HG03196 (cell line): ENCODE measurements around the gene TNKS1BP1.

Experiments
- ATAC-seq: cut with Tn5 transposase; IDR thresholded peaks from one replicate; pipeline ENCODE4 v1.9.1; 2021; ENCODE audit not compliant: unreplicated experiment

TNKS1BP1 gene

DNA sequence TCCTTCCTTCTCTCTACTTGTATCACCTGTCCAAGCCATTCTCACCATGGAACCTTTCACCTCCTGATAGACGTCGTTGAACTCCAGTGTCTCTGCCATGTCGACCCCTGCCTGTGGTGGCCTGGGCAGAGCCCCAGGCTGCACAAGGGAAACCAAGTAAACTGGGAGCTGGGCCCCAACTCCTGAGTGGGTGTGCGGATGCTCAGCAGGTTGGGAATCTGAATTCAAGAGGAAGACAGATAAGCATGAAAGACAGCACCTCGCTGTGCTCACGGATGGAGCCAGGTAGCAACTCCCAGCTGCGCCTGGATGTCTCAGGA is 10.2 kb upstream of the TNKS1BP1 start:
- no peak for ATAC-seq

DNA sequence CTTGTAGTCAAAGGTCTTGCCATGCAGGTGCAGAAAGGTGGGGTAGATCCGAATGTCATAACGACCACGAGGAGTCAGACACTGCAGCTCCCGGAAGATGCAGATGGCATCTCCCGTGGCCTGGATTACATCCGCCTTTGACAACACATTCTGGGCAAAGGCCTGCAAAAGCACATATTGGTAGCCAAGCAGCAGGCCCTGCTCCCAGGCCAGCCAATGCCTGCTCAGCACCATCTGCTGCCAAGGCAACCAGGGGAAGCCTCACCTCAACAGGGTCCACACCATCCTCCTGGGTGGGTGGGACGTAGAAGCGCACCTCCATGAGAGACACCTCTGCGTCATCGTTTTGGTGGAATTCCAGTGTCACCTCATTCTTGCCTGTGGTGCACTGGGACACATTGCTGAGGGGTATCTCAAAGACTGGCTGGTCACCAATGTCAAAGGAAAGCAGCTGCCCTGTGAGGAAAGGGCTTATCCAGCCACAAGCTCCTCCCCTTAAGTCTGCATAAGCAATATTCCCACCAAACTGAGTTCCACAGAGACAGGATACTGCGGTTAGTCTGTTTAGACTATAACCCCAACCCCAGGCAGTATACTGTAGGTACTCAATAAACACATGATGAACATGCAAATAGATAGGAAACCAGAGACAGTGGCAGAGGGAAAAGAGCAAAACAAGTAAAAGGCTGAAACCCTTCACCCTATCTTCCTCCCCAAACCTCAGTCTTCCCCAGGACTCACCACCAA is 8.1 kb upstream of the TNKS1BP1 start:
- no peak for ATAC-seq

DNA sequence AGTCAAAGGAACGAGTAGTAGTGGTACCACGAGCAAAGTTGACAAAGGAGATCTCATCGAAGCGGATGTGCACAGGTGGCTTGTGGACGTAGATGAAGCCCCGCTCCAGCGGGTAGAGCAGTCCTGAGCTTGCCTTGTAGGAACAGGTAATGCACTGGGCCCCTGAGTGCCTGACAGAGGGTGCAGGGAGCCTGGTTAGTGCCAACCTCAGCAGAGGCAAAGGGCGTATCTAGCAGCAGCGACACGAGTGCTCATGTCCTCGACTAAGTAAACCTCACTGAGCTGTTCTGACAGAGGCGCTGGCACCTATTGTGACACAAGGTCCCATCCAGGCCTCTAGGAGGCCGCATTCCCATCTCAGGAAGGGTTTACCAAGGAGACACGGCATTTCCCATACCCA is 7.0 kb upstream of the TNKS1BP1 start:
- no peak for ATAC-seq

DNA sequence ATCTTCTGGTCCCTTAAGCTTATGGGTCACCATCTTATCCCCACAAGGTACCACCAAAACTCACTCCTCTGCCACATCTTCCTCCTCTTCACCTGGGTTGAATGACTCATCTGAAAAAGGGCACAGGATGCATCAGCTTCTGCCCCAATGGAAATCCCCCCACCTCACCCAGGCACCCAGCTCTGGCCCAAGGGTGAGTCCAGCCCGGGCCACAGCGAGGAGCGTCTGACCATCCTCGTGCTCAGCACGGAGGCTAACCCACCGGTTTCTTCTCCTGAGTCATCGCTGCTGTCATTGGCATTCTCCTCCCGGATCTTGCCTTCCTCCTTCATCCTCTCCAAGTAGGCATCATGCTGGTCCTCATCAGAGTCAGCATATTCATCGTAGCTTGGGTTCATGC is 5.3 kb upstream of the TNKS1BP1 start:
- no peak for ATAC-seq

DNA sequence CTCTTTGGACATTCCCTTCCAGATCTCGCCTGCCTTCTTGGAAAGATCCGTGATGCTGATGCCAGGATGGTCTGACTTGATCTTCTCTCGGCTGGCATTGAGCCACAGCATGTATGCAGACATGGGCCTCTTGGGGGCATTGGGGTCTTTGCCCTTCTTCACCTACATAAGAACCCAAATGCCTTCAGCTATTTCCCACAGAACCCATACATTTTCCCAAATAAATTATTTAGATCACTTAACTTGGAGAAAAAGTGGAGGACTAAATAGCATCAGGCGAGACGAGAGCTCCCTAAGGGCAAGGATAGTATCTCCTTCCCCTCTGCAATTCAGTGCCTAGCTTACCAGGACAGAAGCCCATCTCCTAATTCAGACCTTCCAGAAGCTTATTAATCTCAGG is 3.0 kb upstream of the TNKS1BP1 start:
- no peak for ATAC-seq

DNA sequence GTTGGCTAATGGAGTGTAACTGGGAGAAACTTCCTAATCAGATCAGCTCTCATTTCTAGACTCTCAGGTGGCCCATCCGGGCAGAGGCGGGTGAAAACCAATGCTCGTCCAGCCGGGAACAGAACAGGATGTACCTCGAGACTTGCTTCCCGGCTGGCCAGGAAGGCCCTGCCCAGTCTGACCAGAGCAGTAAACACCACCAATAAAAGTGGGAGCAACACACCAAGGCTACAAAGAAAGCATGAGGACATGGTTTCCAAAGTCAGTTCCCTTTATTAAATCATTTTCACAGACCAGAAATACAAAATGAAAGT is 940 bp upstream of the TNKS1BP1 start:
- no peak for ATAC-seq

DNA sequence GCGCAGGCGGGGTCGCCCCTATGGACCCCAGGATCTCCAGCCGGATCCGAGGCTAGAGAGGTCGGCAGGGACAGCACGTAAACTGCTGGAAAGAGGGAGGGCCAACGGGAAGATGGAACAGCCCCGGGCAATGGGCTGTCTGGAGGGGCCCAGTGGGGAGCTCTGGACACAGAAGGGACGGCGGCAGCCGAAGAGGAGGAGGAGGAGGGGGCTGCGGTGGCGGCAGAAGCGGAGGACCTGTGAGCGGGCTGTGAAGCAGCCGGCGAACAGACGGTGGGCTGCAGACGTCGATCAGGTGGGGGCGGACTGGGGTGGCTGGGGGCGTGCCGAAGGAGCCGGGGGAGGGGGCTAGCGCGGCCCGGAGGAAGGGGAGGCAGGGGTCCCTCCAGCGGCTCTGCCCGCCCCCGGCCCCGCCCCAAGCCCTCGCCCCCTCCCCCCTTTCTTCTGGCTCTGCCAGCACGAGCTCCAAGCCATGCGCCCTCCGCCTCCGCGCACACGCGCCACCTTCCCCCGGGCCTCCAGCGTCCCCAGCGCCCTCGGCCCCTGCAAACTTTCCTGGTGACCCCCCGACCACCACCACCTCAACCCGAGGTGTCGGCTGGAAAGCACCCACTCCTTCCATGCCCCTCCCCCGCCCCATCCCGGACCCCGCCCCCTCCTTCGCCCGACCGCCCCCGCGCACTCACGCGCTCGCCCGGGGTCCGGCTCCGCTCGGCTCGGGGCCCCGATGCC is 432 bp downstream of the TNKS1BP1 start:
- no peak for ATAC-seq

DNA sequence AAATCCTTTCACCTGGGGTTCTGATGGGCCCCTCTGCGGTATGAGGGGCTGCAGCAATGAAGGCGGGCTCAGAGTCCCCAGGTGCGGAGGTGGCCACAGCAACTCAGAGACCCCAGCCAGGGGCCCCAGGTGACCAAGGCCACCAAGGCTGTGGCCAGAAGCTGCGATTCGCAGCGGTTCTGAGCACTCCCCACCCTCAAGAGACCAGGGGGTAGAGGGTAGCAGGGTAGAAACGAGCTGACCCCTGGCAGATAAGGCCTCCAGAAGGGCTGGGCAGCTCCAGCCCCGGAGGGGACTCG is 948 bp downstream of the TNKS1BP1 start:
- no peak for ATAC-seq

DNA sequence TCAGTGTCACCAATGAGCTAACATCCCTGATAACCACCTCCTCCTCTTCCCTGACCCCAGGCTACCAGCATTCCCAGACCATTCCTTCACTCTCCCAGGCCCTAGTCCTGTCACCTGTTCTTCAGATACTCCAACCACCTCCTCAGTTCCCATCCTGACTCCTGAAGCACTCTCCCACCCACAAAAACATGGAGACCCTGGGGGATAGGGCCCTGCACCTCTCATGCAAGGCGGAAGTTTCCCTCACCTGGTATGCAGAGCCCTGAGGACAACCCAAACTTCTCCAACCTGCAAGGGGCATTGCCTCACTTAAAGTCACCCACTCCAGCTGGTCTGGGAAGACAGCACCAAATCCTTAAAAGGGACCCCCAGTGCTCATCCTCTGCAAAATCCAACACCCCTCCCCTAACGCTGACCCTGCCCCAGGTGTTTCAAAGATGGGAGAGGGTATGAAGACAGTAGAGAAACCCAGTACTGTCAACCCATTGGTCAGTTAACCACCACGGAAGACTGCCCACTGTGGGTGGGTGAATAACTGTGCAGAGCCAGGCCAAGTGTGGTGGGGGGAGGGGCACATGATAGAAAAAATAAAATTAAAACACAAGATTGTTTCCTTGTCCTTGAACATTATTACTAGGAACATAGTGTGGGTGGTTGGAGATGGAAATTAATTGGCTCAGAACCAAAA is 1.4 kb downstream of the TNKS1BP1 start:
- ATAC-seq: no peak

DNA sequence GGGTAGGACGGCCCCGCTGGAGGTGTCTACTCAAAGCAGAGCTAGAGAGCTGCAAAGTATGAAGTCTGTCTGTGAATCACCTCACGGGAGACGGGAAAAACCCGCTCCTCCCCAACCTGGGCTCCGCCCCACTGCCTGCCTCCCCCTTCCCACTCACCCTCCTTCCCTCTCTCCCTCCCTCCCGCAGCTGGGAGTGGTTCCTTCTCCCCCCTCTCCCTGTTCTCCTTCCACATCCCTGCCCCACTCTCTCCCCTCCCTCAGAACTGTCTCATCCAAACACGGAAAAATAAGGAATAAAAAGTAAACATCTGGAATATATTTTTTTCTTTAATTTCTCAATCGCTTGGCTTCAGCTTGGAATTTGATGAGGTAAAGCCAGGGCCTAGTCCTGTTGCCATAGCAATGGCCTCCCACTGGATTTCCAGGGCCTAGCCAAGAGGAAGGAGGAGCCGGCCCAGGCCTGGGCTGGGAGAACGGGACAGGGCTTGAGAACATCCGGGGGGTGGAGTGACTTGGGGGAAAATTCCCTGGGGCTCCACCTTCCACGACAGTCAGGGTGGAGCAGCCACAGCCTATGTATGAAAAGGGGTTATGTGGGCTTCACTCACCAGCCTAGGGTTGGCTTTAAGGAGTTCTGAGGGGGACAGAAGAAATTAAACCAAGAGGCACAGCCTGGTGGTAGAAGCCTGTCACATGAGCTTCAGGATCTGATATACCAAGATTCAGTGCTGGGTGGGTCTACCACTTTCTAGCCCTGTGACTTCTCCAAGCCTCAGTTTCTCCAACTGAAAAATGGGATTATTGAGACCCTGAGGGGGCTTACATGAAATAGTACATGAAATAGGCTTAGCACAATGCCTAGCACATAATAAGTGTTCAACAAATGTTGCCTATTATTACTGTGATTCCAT is 2.2 kb downstream of the TNKS1BP1 start:
- no peak for ATAC-seq

DNA sequence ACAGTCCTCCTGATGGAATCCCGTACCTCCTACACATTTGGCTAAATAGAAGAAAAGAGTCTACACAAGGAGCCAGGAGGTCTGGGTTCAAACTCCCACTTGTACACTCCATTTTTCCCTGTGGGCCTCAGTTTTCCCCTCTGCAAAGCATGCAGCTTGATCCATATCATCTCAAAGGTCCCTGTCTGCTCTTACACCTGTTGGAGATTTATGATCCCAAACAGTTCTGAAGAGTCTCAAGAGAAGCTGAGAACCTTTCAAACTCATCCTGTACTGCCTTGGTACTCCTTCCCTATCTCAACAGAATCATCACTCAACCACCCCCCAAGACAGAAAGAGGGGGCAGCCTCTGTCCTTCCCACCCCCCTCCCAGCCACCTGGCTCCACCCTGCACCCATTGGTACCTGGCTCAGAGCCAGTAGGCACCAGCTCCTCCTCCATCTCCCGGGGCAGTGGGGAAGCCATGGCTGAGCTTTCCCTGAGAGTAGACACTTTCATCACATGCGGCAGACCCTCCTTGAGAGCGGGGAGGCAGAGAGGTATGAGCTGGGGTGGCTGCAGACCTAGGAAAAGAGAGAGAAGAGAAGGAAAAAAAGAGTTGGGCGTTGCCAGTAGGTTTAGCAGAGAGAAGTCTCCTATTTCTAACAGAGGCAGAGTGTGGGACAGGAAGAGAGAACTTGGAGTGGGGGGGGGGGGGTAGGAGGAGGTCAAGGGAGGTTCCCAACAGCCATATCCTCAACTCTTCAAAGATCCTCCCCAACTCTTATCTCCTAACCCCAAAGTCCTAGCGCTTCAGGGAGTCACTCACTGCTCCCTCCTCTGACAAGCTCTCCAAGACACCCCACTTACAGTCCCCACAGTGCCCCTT is 3.1 kb downstream of the TNKS1BP1 start:
- ATAC-seq: no peak

DNA sequence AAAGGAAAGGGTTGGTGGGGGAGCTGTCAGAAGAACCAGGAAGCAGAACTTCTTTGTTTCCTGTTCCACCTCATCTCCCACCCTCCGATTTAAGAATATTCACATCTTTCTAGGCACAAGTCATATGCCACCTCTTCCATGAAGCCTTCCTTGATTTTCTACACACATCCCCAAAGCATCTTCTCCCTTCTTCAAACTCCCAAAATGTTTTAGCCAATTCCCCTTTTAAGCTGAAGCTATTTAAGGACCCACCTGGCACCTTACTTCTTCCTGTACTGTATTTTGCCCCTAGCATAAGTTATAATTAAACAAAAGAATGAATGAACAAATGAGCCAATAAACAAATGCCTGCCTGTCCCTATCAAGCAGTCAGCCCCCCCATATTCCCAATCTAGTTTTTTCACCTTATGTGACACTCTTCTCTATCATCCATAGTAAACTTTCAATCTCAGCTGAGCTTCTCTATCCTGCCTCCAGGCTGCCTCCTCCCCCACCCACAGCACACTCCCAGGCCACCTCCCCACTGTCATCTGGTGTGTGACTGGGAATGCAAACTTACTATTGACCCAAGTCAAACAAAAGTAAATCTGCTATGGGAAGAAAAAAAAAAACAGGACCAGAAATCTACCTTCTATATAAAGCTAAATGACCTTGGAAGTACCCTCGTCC is 3.9 kb downstream of the TNKS1BP1 start:
- ATAC-seq: no peak

DNA sequence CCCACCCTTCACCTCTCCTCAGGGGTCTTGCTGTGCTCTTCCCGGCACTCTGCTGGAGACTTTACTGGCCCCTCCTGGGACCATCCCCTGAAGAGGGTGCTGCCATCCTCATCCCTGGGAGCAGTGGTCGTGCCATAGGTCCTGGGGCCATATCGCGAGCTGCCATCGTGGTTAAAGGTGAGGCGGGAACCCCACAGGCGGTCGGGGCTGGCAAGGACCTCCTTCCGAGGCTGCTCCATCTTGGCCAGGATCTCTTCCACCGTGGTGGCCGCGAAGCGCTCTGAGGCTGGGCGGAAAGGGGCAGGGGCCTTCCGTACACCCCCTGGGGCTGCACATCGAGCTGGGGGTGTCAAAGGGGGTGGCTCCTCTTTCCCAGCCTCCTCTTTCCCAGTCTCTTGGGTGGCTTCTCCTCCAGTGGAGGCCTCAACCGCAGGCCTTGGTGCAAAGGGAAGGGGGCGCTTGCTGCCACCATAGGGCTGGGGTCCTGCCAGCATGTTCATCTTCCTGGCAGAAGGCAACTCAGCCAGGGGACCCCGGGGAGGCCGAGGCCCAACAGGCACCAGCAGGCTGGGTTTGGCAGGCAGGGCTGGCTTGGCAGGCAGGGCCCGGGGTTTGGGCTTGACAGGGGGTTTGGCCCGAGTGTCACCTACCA is 4.6 kb downstream of the TNKS1BP1 start:
- ATAC-seq: no peak

DNA sequence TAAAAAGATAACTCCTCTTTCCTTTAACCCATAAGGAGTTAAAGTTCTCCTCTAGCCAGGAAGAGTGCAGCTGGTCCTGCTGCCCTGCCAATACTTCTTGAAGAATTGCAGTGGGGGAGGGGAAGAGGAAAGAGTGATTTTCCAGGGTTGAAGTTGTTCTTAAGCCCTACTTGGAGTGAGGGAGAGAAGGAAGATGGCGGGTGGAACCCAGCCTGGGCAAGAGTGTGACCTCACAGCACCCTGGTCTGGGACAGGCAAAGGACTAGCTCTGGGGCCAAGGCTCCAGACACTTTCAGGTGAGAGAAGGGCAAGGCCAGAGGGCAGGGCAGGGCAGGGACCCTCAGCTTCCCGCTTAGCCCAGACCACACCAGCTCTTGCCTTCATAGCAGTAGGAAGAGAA is 6.6 kb downstream of the TNKS1BP1 start:
- no peak for ATAC-seq

DNA sequence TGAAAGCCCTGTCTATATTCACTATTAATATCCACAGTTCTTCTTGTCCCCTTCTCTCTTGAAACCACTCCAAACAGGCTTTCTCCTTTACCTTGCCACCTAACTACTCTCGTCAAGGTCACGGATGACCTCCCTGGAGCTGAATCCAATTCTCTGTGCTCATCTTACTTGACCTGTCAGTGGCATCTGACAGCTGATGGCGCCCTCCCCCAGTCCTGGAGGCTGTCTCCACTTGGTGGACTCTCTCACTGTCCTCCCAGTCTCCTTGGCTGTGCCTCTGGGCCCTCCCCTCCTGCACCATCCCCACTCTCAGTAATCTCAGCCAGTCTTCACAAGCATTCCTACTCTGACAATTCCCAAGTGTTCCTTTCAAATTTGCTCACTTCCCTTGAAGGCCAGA is 8.7 kb downstream of the TNKS1BP1 start:
- ATAC-seq: no peak

DNA sequence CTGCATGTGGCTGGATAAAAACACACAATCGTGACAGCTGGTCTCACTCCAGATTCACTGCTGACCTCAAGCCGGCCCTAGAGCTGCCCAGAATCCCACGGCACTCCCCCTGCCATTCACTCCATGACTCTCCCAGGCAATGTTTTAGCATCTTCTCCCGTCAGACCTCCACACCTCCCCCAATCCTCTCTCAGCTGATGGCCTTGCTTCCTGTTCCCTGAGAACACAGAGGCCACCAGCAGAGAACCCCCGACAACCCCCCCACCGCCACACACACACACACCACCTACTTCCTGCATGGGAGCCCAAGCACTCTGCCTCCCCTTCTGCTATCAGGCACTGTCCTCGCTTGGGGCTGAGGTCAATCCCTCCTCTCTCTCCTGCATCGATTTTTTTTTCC is 9.3 kb downstream of the TNKS1BP1 start:
- ATAC-seq: no peak

DNA sequence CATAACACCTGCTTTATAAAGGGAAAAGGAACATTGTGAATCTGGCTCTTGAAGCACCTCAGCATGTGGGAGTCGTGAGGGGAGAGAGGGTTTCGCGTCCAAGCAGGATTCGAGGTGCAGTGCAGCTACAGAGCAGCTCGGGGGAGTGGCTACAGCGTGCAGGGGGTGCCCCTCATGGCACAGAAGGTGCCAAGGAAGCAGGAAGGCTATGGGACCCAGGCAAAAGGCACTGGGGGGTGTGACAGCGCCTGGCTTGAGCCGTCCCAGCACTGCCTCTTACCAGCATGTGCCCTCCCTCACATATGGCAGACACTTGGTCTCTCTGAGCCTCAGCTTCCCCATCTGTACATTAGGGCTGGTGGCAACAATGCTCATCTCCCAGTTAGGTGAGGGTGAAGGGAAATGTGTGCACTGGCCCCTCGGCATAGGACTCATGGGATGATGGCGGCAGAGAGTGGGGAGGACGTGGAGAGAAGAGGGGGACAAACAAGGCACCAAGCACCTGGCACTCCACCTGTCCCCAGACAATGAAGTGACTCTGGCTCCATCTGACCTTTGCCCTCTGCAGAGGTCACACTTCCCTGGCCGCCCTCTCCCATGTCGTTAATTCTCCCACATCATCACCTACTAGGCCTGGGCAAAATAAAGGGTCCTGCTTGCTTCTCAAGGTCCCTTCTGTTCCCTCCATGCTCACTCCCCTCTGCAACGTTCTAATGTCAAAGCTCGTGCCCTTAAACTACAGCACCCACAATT is 10.4 kb downstream of the TNKS1BP1 start:
- no peak for ATAC-seq

DNA sequence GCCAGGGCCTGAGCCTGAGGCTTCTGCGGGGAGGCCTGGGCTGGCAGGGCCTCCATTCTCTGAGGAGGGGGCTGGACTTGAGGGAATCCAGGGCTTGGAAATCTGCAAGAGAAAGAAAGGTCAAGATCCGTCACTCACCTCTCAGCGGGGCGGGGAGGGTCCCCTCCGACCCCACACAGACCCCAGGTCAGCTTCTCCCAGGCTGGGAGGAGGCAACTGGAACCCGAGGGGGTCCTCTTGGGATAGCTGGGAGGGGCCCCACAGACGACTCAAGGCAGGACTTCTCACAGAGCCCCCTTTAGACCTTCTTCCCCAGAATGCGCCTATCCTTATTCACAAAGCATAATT is 11.0 kb downstream of the TNKS1BP1 start:
- no peak for ATAC-seq
